ENCODE data around the gene TRAF3IP1. TPM values are rescaled to one million over a fixed set of nuclear protein-coding genes. Genes with fewer than 3 reads are reported as not detected.

TRAF3IP1 gene
- total and polyA plus RNA-seq, 2 of the 13 experiments (the other 11 are each of a cell fraction or from before 2014, with no cell fraction given) = 4.1 to 12.9 TPM

- peak; percentile 97 for TF ChIP-seq ZBTB33 (CRISPR knock-in tag; IDR thresholded peaks at IDR 0.05)
- TF ChIP-seq POLR2AphosphoS2 (IDR thresholded peaks at IDR 0.05; ENCODE audit: low read depth, low read length) = no peak
- TF ChIP-seq, protein P1, sequence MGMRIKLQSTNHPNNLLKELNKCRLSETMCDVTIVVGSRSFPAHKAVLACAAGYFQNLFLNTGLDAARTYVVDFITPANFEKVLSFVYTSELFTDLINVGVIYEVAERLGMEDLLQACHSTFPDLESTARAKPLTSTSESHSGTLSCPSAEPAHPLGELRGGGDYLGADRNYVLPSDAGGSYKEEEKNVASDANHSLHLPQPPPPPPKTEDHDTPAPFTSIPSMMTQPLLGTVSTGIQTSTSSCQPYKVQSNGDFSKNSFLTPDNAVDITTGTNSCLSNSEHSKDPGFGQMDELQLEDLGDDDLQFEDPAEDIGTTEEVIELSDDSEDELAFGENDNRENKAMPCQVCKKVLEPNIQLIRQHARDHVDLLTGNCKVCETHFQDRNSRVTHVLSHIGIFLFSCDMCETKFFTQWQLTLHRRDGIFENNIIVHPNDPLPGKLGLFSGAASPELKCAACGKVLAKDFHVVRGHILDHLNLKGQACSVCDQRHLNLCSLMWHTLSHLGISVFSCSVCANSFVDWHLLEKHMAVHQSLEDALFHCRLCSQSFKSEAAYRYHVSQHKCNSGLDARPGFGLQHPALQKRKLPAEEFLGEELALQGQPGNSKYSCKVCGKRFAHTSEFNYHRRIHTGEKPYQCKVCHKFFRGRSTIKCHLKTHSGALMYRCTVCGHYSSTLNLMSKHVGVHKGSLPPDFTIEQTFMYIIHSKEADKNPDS (CRISPR knock-in tag; IDR thresholded peaks at IDR 0.05) = no peak
- TF ChIP-seq, protein P2, sequence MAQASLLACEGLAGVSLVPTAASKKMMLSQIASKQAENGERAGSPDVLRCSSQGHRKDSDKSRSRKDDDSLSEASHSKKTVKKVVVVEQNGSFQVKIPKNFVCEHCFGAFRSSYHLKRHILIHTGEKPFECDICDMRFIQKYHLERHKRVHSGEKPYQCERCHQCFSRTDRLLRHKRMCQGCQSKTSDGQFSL (CRISPR knock-in tag; IDR thresholded peaks at IDR 0.05) = 0 out of 2 replicates have a peak, but pooled peaks have one; percentile 32
- TF ChIP-seq ZBTB49 (CRISPR knock-in tag; IDR thresholded peaks at IDR 0.05; ENCODE audit: borderline replicate concordance) = no peak
- TF ChIP-seq ZNF816 (CRISPR knock-in tag; IDR thresholded peaks at IDR 0.05; ENCODE audit: borderline replicate concordance) = no peak
- TF ChIP-seq SP2 (CRISPR knock-in tag; IDR thresholded peaks at IDR 0.05) = no peak
These were observed 19.5 kb downstream of the TRAF3IP1 start (continued) for GRCh38 chr2:238339814-238340213.
